HG03520 (cell line): ENCODE data around the gene MB21D2.
A peak's percentile ranks its signal among the peaks of the same experiment; 100 is the strongest.

ENCODE experiments used
- ATAC-seq: cut with Tn5 transposase; IDR thresholded peaks from one replicate; pipeline ENCODE4 v1.9.1; 2021; ENCODE audit warnings: mild to moderate bottlenecking, moderate library complexity; ENCODE audit not compliant: unreplicated experiment

Gene MB21D2

DNA sequence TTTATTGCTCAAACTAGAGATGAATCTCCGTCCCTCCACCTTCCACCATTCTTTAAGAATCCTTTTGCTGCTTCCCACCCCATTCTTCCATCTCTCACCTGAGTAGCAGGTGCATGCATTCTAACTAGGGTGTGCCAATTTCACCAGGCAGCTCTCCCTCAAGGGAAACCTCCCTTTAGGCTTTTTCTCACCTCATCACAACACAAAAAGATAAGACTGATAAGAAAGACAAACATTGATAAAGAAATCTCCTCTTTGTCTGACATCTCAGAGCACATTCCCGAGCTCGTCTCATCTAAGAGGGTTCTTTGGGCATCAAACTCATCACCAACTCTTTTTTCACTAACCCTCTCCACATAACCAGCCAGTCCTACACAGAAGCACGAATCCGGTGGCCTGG, 23.0 kb downstream of the MB21D2 start:
- no peak for ATAC-seq

DNA sequence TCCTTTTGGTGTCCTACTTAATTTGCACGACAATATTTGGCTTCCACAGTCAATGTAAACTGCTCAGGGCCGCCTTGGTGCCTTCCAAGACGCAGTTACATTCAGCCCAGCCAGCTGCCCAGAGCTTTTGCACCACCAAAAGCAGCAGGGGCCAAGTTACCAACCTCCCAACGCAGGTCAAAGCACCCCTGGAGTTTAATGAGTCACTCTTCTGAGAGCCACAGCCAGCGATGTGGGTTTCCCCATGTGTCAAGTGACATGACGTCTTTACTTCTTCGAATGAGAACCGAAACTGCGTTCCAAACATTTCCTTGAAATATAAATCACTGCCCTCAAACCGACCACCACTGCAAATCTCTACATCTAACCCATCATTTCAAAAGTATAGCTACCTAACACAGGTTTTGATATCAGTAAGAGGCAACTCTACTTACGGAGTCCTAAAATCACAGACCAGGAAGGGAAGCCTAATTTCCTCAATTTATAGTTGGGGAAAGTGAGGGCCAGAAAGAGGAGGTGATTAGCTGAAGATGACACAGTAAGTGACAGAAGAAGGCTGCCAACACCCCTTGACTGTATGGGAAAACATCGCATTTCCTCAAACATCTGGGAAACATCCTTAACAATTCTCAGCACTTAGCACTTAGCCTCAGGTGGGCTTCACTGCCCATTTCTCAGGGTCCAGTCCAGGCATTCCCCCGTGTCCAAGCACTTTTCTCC, 24.5 kb downstream of the MB21D2 start:
- ATAC-seq: peak; percentile 94

DNA sequence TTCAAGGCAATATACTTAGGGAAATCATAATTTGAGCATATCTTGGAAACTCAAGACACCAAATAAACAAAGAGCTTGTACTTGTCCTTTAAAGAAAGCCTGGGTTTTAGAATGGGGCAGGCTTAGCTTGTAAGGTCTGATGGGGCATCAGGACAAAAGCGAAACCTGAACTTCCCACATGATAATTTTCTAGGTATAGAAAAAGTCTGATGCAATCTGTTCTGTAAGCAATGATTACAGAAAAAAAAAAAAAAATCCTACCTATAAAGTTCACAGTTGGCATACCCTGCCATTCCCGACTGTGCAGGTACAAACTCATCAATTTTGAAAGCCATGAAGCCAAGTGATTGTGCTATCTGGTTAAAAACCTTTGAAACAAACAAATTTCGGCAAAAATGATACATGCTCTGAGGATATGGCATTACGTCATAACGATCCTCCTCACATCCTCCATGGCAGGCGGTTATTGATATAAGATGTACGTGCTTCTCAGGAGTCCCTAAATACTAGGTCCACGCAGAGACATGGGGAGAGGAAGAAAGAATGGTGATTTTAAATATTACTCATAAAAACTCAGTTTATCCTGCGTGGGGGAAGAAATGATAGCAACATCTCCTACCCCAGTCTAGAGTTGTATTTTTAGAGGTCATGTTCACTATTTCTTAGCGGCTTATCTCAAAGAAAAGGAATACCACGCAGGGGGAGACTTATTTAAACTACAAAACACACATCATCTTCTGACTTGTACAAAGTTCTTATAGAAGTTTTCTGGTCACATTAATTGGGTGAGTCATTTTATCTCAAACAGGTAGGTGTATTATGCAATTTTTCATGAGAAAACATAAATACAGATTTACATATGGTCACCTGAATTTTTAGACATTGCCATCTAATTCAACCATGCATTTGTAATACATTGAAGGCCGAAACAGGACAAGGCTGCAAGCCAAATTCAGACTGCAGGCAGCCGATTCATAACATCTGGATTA, 27.0 kb downstream of the MB21D2 start:
- ATAC-seq: no peak

- no peak for ATAC-seq
Observed at GRCh38 chr3:192889679-192890078, 28.0 kb downstream of the MB21D2 start.

GRCh38 chr3:192888190-192888589, 29.5 kb downstream of the MB21D2 start:
- no peak for ATAC-seq

- no peak for ATAC-seq
Observed at GRCh38 chr3:192887701-192888100, 30.0 kb downstream of the MB21D2 start.

GRCh38 chr3:192887047-192887446, 30.6 kb downstream of the MB21D2 start:
- no peak for ATAC-seq

GRCh38 chr3:192884777-192885773, 32.6 kb downstream of the MB21D2 start:
- ATAC-seq: no peak

DNA sequence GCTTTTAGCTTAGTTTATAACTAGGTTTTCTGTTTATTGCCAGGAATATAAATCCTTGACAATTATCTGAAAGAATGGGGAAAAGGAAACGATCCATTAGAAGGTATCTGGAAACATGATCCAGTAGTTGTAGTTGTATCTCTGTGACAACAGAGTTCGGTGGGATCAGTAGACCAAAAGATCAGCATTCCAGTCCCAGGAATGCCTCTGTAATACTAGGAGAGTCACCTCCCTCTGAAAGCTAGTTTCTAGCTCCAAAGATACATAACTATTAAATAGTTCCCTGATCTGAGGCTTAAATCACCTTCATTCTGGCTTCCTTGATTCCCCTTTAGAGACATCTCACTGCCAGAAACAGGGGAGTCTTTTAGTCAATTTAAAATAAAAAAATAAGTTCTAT, 34.1 kb downstream of the MB21D2 start:
- ATAC-seq: no peak

DNA sequence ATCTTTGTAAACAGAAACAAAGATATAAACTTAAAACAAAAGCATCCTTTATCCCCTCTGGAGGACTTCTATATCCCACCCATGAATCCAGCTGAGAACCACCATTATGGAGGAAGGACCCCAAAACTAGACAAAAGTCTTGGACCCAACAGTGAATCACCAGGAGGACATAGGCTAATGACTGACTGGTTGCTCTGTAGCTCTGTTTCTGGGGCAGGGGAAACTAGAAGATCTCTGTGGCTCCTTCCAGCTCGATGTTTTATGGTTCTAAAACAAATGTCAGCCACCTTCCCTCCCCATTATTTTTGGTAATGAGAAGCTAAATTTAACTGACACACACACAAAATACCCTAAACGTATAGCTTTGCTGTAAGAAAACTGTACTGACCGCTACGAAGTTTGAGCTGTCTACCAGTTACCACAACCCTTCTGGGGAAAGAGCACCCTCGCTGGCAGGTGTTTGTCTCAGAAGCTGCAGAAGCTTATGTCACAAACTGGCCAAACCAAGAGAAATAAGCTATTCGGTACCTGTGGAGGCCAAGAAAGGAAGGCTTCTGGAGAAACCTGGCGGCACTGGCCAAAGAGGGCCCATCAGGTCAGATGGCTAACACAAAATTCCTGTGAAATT, 36.4 kb downstream of the MB21D2 start:
- no peak for ATAC-seq

DNA sequence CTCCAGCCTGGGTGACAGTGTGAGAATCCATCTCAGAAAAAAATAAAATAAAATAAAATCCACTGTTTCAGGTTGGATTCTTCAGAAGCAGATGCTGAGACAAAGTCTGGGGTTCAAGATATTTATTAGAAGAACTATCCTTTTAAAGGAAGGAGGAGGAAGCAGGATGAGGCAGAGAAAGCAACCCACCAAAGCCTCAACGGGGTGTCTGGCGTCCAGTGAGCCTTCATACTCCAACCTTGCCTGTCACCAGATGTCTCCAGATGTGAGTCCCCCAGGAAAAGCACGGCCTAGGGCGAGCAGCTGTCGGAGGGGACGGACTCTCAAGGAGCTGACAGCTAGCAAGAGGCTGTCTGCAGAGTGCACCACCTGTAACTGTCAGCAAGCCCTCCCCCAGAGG, 37.3 kb downstream of the MB21D2 start:
- ATAC-seq: no peak

GRCh38 chr3:192879346-192880031, 38.2 kb downstream of the MB21D2 start:
- ATAC-seq: no peak

GRCh38 chr3:192875971-192876565, 41.6 kb downstream of the MB21D2 start:
- ATAC-seq: no peak

GRCh38 chr3:192870822-192871221, 46.8 kb downstream of the MB21D2 start:
- ATAC-seq: no peak

- ATAC-seq: no peak
Observed at GRCh38 chr3:192869131-192870031, 48.3 kb downstream of the MB21D2 start.

- no peak for ATAC-seq
Observed at GRCh38 chr3:192867645-192868044, 50.0 kb downstream of the MB21D2 start.

GRCh38 chr3:192866804-192867203, 50.9 kb downstream of the MB21D2 start:
- ATAC-seq: no peak

- no peak for ATAC-seq
Observed at GRCh38 chr3:192864941-192865340, 52.7 kb downstream of the MB21D2 start.
